A549 treated with RU486 at 1 μM for 4 hours (cell line): ENCODE results near the gene MDH1. TPM values are rescaled to one million over a fixed set of nuclear protein-coding genes. Genes with fewer than 3 reads are reported as not detected.

Experiments
- total RNA-seq: library from RNA; stranded (reverse); fragments of 200-300 nt; extraction: Qiagen RNA extraction; gene quantifications from 5 replicates; pipeline ENCODE4 v1.2.3, GENCODE V29; 2022; ENCODE audit warnings: low read depth

MDH1 gene
- total RNA-seq, result 208 to 265 TPM (median 245 TPM) in 5 replicates

DNA sequence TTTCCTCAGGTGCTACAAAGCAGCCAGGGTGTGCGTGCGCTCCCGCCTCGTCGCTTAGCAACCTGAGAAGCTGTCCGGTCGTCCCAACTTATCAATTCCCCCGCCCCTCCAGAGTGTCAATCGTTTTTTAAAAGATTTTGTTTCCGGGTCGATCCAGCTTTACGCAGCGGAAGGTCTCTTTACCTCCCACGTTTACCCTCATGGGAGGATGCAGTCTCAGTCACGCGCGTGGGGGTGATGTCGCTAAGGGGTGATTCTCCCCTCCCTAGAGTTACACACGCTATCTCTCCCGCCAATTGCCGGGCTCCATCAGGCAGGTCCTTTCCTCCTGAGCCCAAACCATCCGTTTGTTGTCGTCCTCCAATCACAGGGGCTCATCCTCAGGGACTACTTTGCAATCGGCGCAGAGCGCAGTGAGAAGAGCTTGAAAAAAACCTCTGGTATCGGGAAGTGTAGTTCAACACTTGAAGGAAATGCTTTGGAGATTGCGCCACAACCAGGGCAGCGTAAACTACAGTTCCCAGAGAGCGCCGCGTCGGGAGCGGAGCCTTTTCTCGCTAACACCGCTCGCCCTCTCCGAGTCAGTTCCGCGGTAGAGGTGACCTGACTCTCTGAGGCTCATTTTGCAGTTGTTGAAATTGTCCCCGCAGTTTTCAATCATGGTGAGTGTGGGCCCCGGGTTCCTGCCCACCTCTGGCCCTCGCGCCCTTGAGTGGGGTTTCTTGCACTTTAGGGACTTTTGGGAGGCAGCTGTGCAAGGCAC is at the start of gene MDH1, which contains the start of gene WDPCP:
Gene MDH1 (plus strand): TSS at position 579 of the 763 bp plus-strand sequence. CDS start 81 bp downstream, at position 660.
Gene WDPCP (minus strand): TSS at position 93 of the 763 bp plus-strand sequence. CDS start 206 bp downstream, outside the sequence.

Other genes with a start within 250 kb of the MDH1 start
- 3.6 to 5.1 TPM (median 4.2 TPM) in 5 replicates for gene WDPCP, start 486 bp upstream of the MDH1 start, total RNA-seq